NCI-H748 (cell line): ENCODE results near the gene ITGB5.

Experiments
- DNase-seq: peaks from one replicate; lab custom pipeline; 2025; ENCODE audit not compliant: unreplicated experiment; lab: John Stamatoyannopoulos, UW

ITGB5 gene

GRCh38 chr3:124773351-124774326, 113.5 kb downstream of the ITGB5 start:
- no peak for DNase-seq

GRCh38 chr3:124772081-124772831, 114.9 kb downstream of the ITGB5 start:
- peak; percentile 53 for DNase-seq

DNA sequence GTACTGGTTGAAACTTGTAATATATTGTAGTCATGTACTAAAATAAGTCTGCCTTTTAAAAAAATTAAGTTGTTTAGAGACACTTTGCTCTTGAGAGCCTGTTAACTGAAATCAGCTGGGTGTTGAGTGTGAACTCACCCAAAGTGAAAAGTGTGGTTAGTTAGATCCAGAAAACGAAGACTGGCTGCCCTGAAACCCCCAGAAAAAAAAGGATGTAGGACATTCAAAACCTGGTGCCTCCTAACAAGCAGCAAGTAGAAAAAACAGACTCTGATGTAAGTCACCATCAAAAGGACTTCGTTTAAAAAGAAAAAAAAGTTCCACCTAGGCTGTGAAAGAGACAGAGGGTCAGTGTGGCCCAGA, 116.1 kb downstream of the ITGB5 start:
- no peak for DNase-seq

- peak; percentile 10 for DNase-seq
Observed at GRCh38 chr3:124770336-124771082, 116.7 kb downstream of the ITGB5 start.

- DNase-seq: no peak
Observed at GRCh38 chr3:124769462-124769861, 117.7 kb downstream of the ITGB5 start.

DNA sequence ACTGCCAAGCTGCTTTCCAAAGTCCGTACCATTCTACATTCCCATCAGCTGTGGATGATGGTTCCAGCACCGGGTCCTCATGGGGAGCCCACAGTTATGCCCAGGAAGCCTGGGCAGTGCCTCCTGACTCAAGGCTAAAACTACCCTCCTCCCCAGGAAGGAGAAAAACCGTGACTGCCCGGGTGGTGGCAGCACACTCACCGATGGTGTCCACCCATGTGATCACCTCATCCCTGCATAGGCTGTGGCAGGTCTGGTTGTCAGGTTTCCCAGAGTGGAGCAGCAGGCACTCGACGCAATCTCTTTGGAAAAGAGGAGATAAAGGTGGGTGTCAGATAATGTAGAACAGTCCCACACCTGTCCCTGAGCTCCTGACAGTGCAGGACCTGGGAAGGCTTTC, 118.4 kb downstream of the ITGB5 start:
- DNase-seq: no peak

DNA sequence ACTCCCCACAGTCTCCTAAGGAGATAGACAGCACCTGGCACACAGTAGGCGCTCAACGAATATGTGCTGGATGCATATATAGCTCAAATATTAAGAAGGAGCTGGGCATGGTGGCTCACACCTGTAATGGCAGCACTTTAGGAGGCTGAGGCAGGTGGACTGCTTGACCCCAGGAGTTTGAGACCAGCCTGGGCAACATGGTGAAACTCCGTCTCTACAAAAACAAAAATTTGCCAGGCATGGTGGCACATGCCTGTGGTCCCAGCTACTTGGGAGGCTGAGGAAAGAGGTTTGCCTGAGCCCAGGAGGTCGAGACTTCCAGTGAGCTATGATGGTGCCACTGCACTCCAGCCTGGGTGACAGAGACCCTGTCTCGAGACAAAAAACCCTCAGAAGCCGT, 119.5 kb downstream of the ITGB5 start:
- no peak for DNase-seq

- no peak for DNase-seq
Observed at GRCh38 chr3:124767264-124767663, 119.9 kb downstream of the ITGB5 start.

DNA sequence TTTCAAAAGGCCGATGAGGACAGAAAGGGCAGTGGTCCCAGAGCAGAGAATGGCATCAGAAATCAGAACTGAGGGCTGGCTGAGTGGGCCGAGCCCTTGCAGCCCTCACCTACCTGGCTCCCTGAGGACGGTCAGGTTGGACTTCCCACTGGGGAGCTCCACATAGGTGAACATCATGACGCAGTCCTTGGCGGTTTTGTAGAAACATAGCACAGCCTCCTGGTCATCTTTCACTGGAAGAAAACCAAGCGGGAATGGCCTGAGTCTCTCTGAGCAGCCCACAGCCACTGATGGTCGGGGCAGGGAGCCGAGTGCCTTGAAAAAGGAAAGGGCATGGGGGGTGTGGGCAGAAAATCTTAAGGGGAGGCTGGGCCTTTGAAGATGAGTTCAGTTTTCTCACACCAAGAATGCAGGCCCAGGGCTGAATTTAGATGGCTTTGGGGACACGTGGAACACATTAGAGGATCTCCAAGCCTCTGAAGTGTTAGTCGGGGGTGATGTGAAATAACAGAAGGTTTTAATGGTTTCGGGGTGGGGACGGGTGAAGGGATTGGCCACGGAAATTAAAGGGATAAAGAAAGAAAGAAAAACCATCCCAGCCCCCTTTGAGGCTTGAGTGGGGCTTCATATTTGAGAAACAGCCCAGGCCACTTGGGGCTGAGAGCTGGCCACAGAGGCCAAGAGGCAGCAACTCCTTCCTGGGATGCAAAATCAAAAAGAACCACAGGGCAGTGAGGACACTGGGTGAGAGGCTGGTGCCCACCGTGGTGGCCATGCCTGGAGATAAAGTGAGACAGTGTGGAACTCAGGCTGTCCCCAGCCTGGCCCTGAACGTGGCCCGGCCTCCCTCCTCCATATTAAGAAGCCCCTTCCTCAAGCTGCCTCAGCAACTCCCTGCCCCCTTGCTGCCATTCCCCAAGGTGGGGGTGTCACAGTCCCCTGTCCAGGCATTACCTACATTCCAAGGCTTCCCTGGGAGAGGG, 120.8 kb downstream of the ITGB5 start:
- no peak for DNase-seq

DNA sequence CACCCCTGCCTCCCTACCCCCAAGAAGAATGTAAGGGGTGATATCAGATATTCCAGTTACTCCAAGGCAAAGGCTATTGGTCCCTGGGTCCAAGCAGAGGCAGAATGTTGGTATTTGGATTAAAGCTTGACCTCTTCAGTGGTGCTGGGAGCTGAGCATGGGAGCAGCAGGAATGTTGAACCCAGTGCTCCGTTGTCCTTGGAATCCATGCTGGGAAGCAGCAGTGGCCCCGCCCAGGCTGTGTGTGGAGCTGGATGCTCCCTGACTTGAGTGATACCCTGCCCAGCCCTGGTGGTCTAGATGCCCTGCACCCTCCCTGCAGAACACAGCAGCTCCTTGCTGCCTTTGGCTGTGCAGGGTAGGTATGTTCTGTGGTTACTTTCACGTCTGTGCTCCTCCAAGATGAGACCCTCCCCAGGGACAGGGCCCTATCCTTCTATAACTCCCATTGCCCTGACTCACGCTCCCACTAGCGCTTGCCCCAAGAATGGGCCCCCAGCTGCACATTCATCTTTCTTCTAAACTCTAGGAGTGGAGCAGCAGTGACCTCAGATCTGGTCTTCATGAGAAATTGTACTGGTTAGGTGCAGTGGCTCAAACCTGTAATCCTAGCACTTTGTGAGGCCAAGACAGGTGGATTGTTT, 121.8 kb downstream of the ITGB5 start:
- DNase-seq: no peak

- no peak for DNase-seq
Observed at GRCh38 chr3:124764746-124765145, 122.4 kb downstream of the ITGB5 start.

DNA sequence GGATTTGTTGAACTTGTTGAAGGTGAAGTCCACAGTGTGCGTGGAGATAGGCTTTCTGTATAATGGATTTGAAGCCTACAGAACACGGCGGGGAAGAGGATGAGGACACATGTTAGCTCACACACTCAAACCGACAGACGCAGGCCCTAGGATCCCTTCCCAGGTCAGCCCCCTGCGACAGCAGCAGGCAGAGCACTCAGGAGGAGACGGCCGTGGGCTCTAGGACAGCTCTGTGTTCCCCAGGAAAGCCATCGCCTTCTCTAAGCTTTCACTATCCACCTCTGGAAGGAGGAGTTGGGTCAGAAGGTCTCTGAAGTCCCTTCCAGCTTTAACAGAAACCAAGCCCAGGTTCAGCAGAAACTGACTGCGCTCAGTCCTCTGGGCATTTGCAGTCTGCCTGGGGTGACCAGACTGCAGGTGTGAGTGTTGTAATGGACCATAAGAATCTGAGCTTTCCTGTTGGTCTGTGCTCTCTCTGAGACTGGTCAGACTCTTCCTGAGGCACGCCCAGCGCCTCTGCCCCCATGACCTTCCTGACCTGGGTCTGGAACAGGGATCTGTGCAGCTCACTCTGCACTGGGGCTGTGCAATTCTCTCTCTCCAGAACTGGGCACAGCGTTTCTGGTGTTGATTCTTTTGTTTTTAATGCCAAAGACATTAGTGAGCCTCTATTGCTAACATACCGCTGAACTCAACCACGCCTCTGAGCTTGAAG, 123.4 kb downstream of the ITGB5 start:
- no peak for DNase-seq

GRCh38 chr3:124763206-124763605, 124.0 kb downstream of the ITGB5 start:
- no peak for DNase-seq

DNA sequence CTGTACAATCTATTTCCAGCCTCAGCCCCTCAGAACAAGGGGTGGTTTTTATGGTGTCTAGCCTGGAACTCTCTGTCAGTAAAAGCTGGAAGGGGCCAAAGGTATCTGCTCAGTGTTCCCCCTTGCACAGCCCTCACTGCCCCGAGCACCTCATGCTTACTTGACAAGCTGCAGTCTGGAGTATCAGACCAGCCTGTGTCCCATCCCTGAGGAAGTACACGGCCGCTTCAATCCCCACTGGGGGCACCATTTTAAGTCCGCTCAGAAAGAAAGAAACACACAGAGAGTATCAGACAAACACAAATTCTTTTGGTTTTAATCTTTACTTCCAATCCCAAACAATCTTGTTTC, 124.5 kb downstream of the ITGB5 start:
- DNase-seq: no peak

GRCh38 chr3:124761935-124762660, 125.1 kb downstream of the ITGB5 start:
- DNase-seq: no peak

DNA sequence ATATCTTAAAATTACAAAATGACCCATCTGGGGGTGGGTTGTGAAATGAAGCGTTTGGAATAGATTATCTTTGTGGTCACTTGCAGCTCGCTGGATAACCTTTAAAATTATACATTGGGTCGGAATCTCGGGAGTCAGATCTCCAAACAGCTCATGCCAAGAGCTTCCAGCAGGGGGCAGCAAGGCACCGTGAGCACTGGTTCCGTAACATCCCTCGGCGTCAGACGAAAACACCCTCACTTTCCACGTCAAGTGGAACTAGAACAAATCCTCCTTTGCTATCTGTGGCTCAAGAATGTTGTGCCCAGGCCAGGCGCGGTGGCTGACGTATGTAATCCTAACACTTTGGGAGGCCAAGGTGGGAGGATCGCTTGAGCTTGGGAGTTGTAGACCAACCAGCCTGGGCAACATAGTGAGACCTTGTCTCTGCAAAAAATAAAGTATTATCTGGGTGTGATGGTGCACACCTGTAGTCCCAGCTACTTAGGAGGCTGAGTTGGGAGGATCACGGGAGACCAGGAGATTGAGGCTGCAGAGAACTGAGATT, 125.8 kb downstream of the ITGB5 start:
- peak; percentile 63 for DNase-seq

- DNase-seq: no peak
Observed at GRCh38 chr3:124760601-124761000, 126.6 kb downstream of the ITGB5 start.

GRCh38 chr3:124759666-124760401, 127.3 kb downstream of the ITGB5 start:
- no peak for DNase-seq
